Mesenchymal stem cell (in vitro differentiated cells and primary cell): ENCODE data around the gene C19orf73.
"Not testable (repeated sequence)": the region's sequence is repeated elsewhere in the genome, so short reads cannot be mapped to it uniquely, and the experiment has no call there.

Experiments
- DNase-seq: peaks from one replicate; pipeline ENCODE4 v3.0.0-alpha.2; 2013
- H2AFZ ChIP-seq: one replicate; pipeline ENCODE4 v1.6.1; 2013; ENCODE audit warnings: low read depth, mild to moderate bottlenecking, control low read depth, inconsistent platforms, low read length, moderate library complexity
- H2AK5ac ChIP-seq: 2 replicates; pipeline ENCODE4 v1.6.1; 2013; ENCODE audit warnings: low read length, moderate library complexity, mild to moderate bottlenecking, inconsistent platforms; ENCODE audit not compliant: severe bottlenecking
- H2BK120ac ChIP-seq: one replicate; pipeline ENCODE4 v1.6.1; 2013; ENCODE audit warnings: low read depth, mild to moderate bottlenecking, inconsistent platforms, low read length, moderate library complexity
- H2BK12ac ChIP-seq, 2 experiments: one replicate each; pipeline ENCODE4 v1.6.1; 2013; ENCODE audit warnings: inconsistent platforms in 2 of 2, low read length in 2 of 2, mild to moderate bottlenecking in 2 of 2, moderate library complexity in 2 of 2, control low read depth in 1 of 2
- H2BK15ac ChIP-seq: one replicate; pipeline ENCODE4 v1.6.1; 2013; ENCODE audit warnings: mild to moderate bottlenecking, low read depth, inconsistent platforms; ENCODE audit not compliant: poor library complexity, severe bottlenecking
- H2BK5ac ChIP-seq: 2 replicates; pipeline ENCODE4 v1.6.1; 2013; ENCODE audit warnings: low read depth, mild to moderate bottlenecking, low read length, control low read depth, inconsistent platforms; ENCODE audit not compliant: poor library complexity, severe bottlenecking
- H3K14ac ChIP-seq, 2 experiments: one replicate each; pipeline ENCODE4 v1.6.1; 2013; ENCODE audit warnings: inconsistent platforms in 2 of 2, low read length in 2 of 2, control low read depth in 1 of 2, mild to moderate bottlenecking in 1 of 2, moderate library complexity in 1 of 2
- H3K18ac ChIP-seq, 2 experiments: one replicate each; pipeline ENCODE4 v1.6.1; 2013; ENCODE audit warnings: inconsistent platforms in 2 of 2, low read length in 2 of 2, control low read depth in 1 of 2, low read depth in 1 of 2, mild to moderate bottlenecking in 1 of 2
- H3K23ac ChIP-seq, 2 experiments: one replicate each; pipeline ENCODE4 v1.6.1; 2013; ENCODE audit warnings: inconsistent platforms in 2 of 2, low read length in 2 of 2, mild to moderate bottlenecking in 2 of 2, moderate library complexity in 2 of 2, control low read depth in 1 of 2
- H3K27ac ChIP-seq: 2 replicates; pipeline ENCODE4 v1.5.1; 2013; ENCODE audit warnings: mild to moderate bottlenecking, moderate library complexity, low read length, control low read depth, inconsistent platforms; ENCODE audit not compliant: poor library complexity, severe bottlenecking
- H3K27me3 ChIP-seq, 2 experiments: 2 replicates each; pipeline versions ENCODE4 v1.6.1 to v1.7.0; 2013; ENCODE audit warnings: low read length in 2 of 2, mild to moderate bottlenecking in 2 of 2, moderate library complexity in 2 of 2, control low read depth in 1 of 2, inconsistent platforms in 1 of 2; ENCODE audit not compliant: control insufficient read depth in 1 of 2, insufficient read depth in 1 of 2
- H3K36me3 ChIP-seq, 2 experiments: 2 replicates each; pipeline versions ENCODE4 v1.6.1 to v1.7.0; 2013; ENCODE audit warnings: low read length in 2 of 2, control low read depth in 1 of 2, inconsistent platforms in 1 of 2, low read depth in 1 of 2, mild to moderate bottlenecking in 1 of 2; ENCODE audit not compliant: insufficient read depth in 2 of 2, control insufficient read depth in 1 of 2
- H3K4ac ChIP-seq, 2 experiments: one replicate each; pipeline ENCODE4 v1.6.1; 2013; ENCODE audit warnings: inconsistent platforms in 2 of 2, low read length in 2 of 2, mild to moderate bottlenecking in 2 of 2, moderate library complexity in 2 of 2, control low read depth in 1 of 2, low read depth in 1 of 2
- H3K4me1 ChIP-seq: 2 replicates; pipeline ENCODE4 v1.6.1; 2013; ENCODE audit warnings: low read depth, low read length, control low read depth; ENCODE audit not compliant: control insufficient read depth, insufficient read depth
- H3K4me2 ChIP-seq: 2 replicates; pipeline ENCODE4 v1.6.1; 2013; ENCODE audit warnings: low read length, mild to moderate bottlenecking, inconsistent platforms; ENCODE audit not compliant: poor library complexity, severe bottlenecking
- H3K4me3 ChIP-seq, 2 experiments: 2 replicates each; pipeline versions ENCODE4 v1.5.1 to v1.7.0; 2013; ENCODE audit warnings: low read length in 2 of 2, mild to moderate bottlenecking in 2 of 2, control low read depth in 1 of 2, low read depth in 1 of 2; ENCODE audit not compliant: insufficient read depth in 1 of 2
- H3K79me1 ChIP-seq: replicated peaks from 2 replicates; pipeline ENCODE4 v1.6.1; 2013; ENCODE audit warnings: mild to moderate bottlenecking, control low read depth, low read length, inconsistent platforms; ENCODE audit not compliant: poor library complexity, severe bottlenecking
- H3K9ac ChIP-seq: 2 replicates; pipeline ENCODE4 v1.7.0; 2013; ENCODE audit warnings: mild to moderate bottlenecking, low read length, moderate library complexity
- H3K9me3 ChIP-seq: 2 replicates; pipeline ENCODE4 v1.7.0; 2013; ENCODE audit warnings: mild to moderate bottlenecking, low read length; ENCODE audit not compliant: control insufficient read depth
- H4K8ac ChIP-seq: one replicate; pipeline ENCODE4 v1.6.1; 2013; ENCODE audit warnings: inconsistent platforms, mild to moderate bottlenecking, low read length, moderate library complexity
- H4K91ac ChIP-seq: one replicate; pipeline ENCODE4 v1.6.1; 2013; ENCODE audit warnings: mild to moderate bottlenecking, low read length, inconsistent platforms
- WGBS: methylation state at CpG from one replicate; pipeline ENCODE4 v1.1.7; 2013; ENCODE audit warnings: mixed read lengths; 5-methylcytosine and 5-hydroxymethylcytosine counted together

The C19orf73 gene

GRCh38 chr19:49149652-49150105 is 30.7 kb upstream of the C19orf73 start:
- H2AK5ac ChIP-seq: no peak overlapping the region
- H2BK15ac ChIP-seq: peak overlapping the region; percentile 73
- no peak overlapping the region for H2BK5ac ChIP-seq
- H2BK12ac ChIP-seq: peak overlapping the region; percentile 49 to 75
- H4K8ac ChIP-seq: peak overlapping the region; percentile 27
- peak; percentile 93 for DNase-seq
- H3K14ac ChIP-seq: peak overlapping the region in 1 of 2 experiments; percentile 37
- peak overlapping the region; percentile 75 for H3K4me2 ChIP-seq
- peak overlapping the region in 1 of 2 experiments; percentile 66 for H3K23ac ChIP-seq
- H3K27ac ChIP-seq: peak overlapping the region; percentile 15
- peak overlapping the region; percentile 87 for H4K91ac ChIP-seq
- peak overlapping the region; percentile 93 for H3K9ac ChIP-seq
- H3K27me3 ChIP-seq: peaks cover 4 to 16% of the 10 kb centered on the region in 2 experiments
- peak overlapping the region; percentile 82 to 94 for H3K18ac ChIP-seq
- H3K36me3 ChIP-seq: no peaks in the 10 kb centered on the region
- peak overlapping the region; percentile 65 to 99 for H3K4me3 ChIP-seq
- peak overlapping the region; percentile 72 for H2AFZ ChIP-seq
- H3K9me3 ChIP-seq: no peaks in the 10 kb centered on the region
- H3K4ac ChIP-seq: peak overlapping the region; percentile 43 to 88
- WGBS: 0% methylated on average over 17 of the region's 23 CpGs
- H3K79me1 ChIP-seq: no peaks in the 10 kb centered on the region
- H3K4me1 ChIP-seq: peaks cover 33% of the 10 kb centered on the region
- H2BK120ac ChIP-seq: peak overlapping the region; percentile 21

- under 1% methylated on average over 45 of the region's 49 CpGs for WGBS
- H3K36me3 ChIP-seq: no peaks in the 10 kb centered on the region
- H2BK5ac ChIP-seq: no peak overlapping the region
- H3K27me3 ChIP-seq: peaks cover 4 to 16% of the 10 kb centered on the region in 2 experiments
- H3K4me1 ChIP-seq: peaks cover 33% of the 10 kb centered on the region
- H3K4me2 ChIP-seq: peak overlapping the region; percentile 75
- H2BK12ac ChIP-seq: peak overlapping the region; percentile 15 to 38
- H3K9ac ChIP-seq: peak overlapping the region; percentile 93
- peak overlapping the region; percentile 24 for H4K8ac ChIP-seq
- DNase-seq: peak; percentile 95
- peak overlapping the region; percentile 37 to 94 for H3K18ac ChIP-seq
- H3K4ac ChIP-seq: peak overlapping the region in 1 of 2 experiments; percentile 43
- no peak overlapping the region for H4K91ac ChIP-seq
- peak overlapping the region; percentile 65 to 99 for H3K4me3 ChIP-seq
- H3K27ac ChIP-seq: peak overlapping the region; percentile 15
- peak overlapping the region; percentile 92 for H2AFZ ChIP-seq
- H3K79me1 ChIP-seq: no peaks in the 10 kb centered on the region
- no peak overlapping the region for H3K14ac ChIP-seq
- H2AK5ac ChIP-seq: no peak overlapping the region
- H2BK120ac ChIP-seq: no peak overlapping the region
- no peaks in the 10 kb centered on the region for H3K9me3 ChIP-seq
- peak overlapping the region in 1 of 2 experiments; percentile 73 for H3K23ac ChIP-seq
- H2BK15ac ChIP-seq: peak overlapping the region; percentile 73
Observed at GRCh38 chr19:49148784-49149651, 30.1 kb upstream of the C19orf73 start.

- H3K9ac ChIP-seq: no peak overlapping the region
- DNase-seq: no peak
- H3K79me1 ChIP-seq: no peaks in the 10 kb centered on the region
- no peaks in the 10 kb centered on the region for H3K9me3 ChIP-seq
- no peak overlapping the region for H2BK12ac ChIP-seq
- H2AFZ ChIP-seq: no peak overlapping the region
- H3K27me3 ChIP-seq: peaks cover 4 to 14% of the 10 kb centered on the region in 2 experiments
- H3K4ac ChIP-seq: no peak overlapping the region
- no peak overlapping the region for H2BK5ac ChIP-seq
- no peak overlapping the region for H4K8ac ChIP-seq
- no peaks in the 10 kb centered on the region for H3K36me3 ChIP-seq
- WGBS: 84% methylated on average over 11 of the region's 11 CpGs
- no peak overlapping the region for H2AK5ac ChIP-seq
- no peak overlapping the region for H3K18ac ChIP-seq
- H2BK15ac ChIP-seq: no peak overlapping the region
- no peak overlapping the region for H3K23ac ChIP-seq
- no peak overlapping the region for H2BK120ac ChIP-seq
- peaks cover 33% of the 10 kb centered on the region for H3K4me1 ChIP-seq
- H3K4me3 ChIP-seq: no peak overlapping the region
- H3K14ac ChIP-seq: no peak overlapping the region
- H3K4me2 ChIP-seq: no peak overlapping the region
- no peak overlapping the region for H4K91ac ChIP-seq
- H3K27ac ChIP-seq: no peak overlapping the region
Observed at GRCh38 chr19:49148044-49148682, 29.2 kb upstream of the C19orf73 start.

GRCh38 chr19:49146408-49146770 is 27.4 kb upstream of the C19orf73 start:
- not testable (repeated sequence) for H2AFZ ChIP-seq, H4K8ac ChIP-seq, H2BK120ac ChIP-seq, DNase-seq, H3K4ac ChIP-seq, H3K23ac ChIP-seq, H2BK12ac ChIP-seq, H2AK5ac ChIP-seq, H3K27ac ChIP-seq, H4K91ac ChIP-seq, H3K18ac ChIP-seq, H3K14ac ChIP-seq, H3K9me3 ChIP-seq, H2BK15ac ChIP-seq, H2BK5ac ChIP-seq, H3K79me1 ChIP-seq, H3K36me3 ChIP-seq, H3K9ac ChIP-seq
- WGBS: 42% methylated on average over 7 of the region's 7 CpGs
- Histone ChIP-seq H3K4me2 (peak overlapping the region; percentile 4), H3K4me1 (peaks cover 35% of the 10 kb centered on the region), H3K27me3 (peaks cover 4 to 13% of the 10 kb centered on the region in 2 experiments), H3K4me3 (peak overlapping the region in 1 of 2 experiments; percentile 75)
